Mucosa of descending colon (tissue), 3 donors: ENCODE data around the gene CDKAL1. TPM values are rescaled to one million over a fixed set of nuclear protein-coding genes. Genes with fewer than 3 reads are reported as not detected.

Source experiments
- ATAC-seq: fragments of 200-7000 bp; cut with Tn5 transposase; one replicate; pipeline ENCODE4 v1.9.1; 2020; ENCODE audit warnings: mild to moderate bottlenecking, moderate library complexity
- DNase-seq, 3 donors: peaks; one replicate each; pipeline ENCODE4 v3.0.0-alpha.2; 2020
- H3K36me3 ChIP-seq: fragments of 200-600 bp; one replicate; pipeline ENCODE4 v1.8.0; 2021; ENCODE audit warnings: low read depth, mild to moderate bottlenecking
- H3K4me1 ChIP-seq: fragments of 200-600 bp; one replicate; pipeline ENCODE4 v1.8.0; 2021; ENCODE audit warnings: low read depth, mild to moderate bottlenecking
- H3K4me3 ChIP-seq: fragments of 200-600 bp; one replicate; pipeline ENCODE4 v1.8.0; 2021; ENCODE audit warnings: mild to moderate bottlenecking
- H3K9me3 ChIP-seq: fragments of 200-600 bp; one replicate; pipeline ENCODE4 v1.8.0; 2021; ENCODE audit warnings: mild to moderate bottlenecking
- intact Hi-C, 2 donors: fragments of 100-400 bp; cut with DNase I in 1 of 2; cut with micrococcal nuclease in 1 of 2; formaldehyde crosslinking; loops; one replicate each; pipeline versions ENCODE4 v1.11.0 to v1.11.1; 2022; cut with DNase I, micrococcal nuclease
- total RNA-seq, 3 donors: library from RNA; stranded (reverse); fragmentation: NEBNext Ultra II Directional in 2 of 3; extraction: Animal tissue kit (Norgen Biotek cat#: 25700) in 2 of 3; gene quantifications; one replicate each; pipeline versions ENCODE4 v1.2.1 to v1.2.4, GENCODE V29; 2021 to 2023
- TF ChIP-seq, protein P1 (sequence below): fragments of 200-600 bp; IDR thresholded peaks from one replicate; pipeline ENCODE4 v1.8.0; 2022; ENCODE audit warnings: antibody characterized with exemption, mild to moderate bottlenecking
- donor health status: DM: no; HTN: no; CAD: no; lungs with moderate emphysema.
- donor health status: DM: no; HTN: no; CAD: no.
- donor health status: DM: no; HTN: yes; CAD: no.

CDKAL1 gene
- total RNA-seq, 3 donors from 2014 or later = 13.4 to 15.5 (median 15.3) TPM

DNA sequence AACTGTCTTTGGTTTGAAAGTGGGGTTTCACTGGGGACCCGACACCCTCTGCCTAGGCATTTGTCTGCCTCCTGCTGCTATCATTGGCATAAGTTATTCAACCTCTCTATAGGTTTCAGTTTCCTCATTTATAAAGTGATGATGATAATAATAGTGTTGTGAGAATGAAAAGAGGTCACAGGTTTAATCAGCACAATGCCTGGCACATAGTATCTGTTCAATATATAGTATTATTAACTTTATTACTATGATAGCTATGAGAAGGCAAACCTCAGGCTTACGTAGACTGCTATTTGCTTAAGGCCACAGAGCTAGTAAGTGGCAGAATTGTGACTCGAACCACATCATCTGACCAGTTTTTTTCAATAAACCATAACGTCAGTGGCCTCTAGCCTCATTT lies 256.8 kb downstream of the CDKAL1 start:
- Histone ChIP-seq H3K4me3 (no peak overlapping the region), H3K4me1 (no peaks in the 10 kb centered on the region), H3K9me3 (no peaks in the 10 kb centered on the region), H3K36me3 (no peaks in the 10 kb centered on the region)
- ATAC-seq (no peak), DNase-seq (no peak)
- TF ChIP-seq, protein P1, sequence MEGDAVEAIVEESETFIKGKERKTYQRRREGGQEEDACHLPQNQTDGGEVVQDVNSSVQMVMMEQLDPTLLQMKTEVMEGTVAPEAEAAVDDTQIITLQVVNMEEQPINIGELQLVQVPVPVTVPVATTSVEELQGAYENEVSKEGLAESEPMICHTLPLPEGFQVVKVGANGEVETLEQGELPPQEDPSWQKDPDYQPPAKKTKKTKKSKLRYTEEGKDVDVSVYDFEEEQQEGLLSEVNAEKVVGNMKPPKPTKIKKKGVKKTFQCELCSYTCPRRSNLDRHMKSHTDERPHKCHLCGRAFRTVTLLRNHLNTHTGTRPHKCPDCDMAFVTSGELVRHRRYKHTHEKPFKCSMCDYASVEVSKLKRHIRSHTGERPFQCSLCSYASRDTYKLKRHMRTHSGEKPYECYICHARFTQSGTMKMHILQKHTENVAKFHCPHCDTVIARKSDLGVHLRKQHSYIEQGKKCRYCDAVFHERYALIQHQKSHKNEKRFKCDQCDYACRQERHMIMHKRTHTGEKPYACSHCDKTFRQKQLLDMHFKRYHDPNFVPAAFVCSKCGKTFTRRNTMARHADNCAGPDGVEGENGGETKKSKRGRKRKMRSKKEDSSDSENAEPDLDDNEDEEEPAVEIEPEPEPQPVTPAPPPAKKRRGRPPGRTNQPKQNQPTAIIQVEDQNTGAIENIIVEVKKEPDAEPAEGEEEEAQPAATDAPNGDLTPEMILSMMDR = no peak
- intact Hi-C loops = no loop called here

DNA sequence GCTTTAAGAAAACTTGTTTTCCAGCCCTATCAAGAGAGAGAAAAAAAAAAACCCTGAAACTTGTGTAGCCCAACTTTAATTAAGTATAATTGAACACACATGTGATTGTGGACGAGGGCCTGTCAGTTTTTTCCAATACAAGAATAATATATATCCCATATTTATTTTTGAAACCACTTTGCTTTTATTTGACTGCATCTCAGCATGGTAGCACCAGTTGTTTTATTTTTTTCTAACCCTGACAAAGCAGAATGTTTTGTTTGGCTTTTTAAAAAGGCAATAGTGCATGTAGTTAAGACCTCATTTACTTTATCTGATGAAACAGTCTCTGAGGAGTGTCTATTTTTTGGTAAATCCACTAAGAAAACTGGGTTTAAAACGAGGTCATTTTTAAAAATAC lies 257.7 kb downstream of the CDKAL1 start:
- Histone ChIP-seq H3K36me3 (no peaks in the 10 kb centered on the region), H3K4me3 (no peak overlapping the region), H3K9me3 (no peaks in the 10 kb centered on the region), H3K4me1 (no peaks in the 10 kb centered on the region)
- TF ChIP-seq, protein P1 = no peak
- intact Hi-C loops = no loop called here
- ATAC-seq (no peak), DNase-seq (no peak)

DNA sequence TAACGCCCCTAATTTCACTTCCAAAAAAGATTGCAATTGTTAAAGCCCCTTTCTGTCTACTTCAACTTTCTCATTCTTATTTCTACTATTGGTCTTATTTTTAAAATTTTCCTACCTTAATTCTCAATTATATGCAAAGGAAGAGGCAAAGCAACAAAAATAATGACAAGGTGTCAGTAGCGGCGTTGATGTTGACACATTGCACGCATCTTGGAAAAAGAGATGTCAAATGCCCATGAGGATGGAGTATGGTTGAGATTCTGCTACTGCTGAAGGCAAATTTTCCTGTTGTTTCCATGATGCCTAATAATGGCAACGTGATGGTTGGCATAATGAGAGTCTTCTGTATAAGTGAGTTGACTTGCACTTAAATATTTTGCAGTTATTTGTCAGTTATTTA lies 258.9 kb downstream of the CDKAL1 start:
- H3K9me3 ChIP-seq = no peaks in the 10 kb centered on the region
- TF ChIP-seq, protein P1 = no peak
- DNase-seq (no peak), ATAC-seq (no peak)
- H3K36me3 ChIP-seq = no peaks in the 10 kb centered on the region
- no peaks in the 10 kb centered on the region for H3K4me1 ChIP-seq
- intact Hi-C loops = no loop called here
- H3K4me3 ChIP-seq = no peak overlapping the region

DNA sequence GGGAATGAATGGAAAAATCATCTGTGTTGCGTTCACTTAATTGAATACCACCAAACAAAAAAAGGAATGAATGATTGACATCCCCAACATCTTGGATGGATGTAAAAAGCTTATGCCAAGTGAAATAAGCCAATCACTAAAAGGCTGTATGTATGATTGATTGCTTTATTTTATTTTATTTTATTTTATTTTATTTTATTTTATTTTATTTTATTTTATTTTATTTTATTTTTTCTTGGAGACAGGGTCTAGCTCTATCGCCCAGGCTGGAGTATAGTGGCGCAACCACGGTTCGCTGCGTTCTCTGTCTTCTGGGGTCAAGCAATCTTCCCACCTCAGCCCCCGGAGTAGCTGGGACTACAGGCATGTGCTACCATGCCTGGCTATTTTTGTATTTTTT lies 263.3 kb downstream of the CDKAL1 start:
- Histone ChIP-seq H3K4me1 (no peaks in the 10 kb centered on the region), H3K36me3 (no peaks in the 10 kb centered on the region), H3K4me3 (no peak overlapping the region), H3K9me3 (no peaks in the 10 kb centered on the region)
- no peak for ATAC-seq
- TF ChIP-seq, protein P1 = no peak
- DNase-seq = no peak
- intact Hi-C loops = no loop called here

DNA sequence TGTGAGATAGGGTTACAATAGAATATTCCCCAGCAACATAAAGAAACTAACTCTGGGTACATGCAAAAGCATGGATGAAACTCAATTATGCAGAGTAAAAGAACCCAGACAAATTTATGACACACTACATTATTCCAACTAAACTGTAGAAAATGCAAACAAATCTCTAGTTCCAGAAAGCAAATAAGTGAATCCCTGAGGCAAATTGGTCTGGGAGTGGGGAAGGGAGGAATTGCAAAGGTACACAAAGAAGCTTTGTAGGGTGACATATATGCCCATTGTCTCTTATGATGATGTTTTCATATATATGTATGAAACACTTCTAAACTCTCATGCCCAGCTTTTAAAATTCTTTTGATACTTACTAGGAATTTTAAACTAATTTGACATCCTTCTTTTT lies 266.0 kb downstream of the CDKAL1 start:
- no peaks in the 10 kb centered on the region for H3K9me3 ChIP-seq
- no peak for ATAC-seq
- TF ChIP-seq, protein P1 = no peak
- DNase-seq = no peak
- no peaks in the 10 kb centered on the region for H3K36me3 ChIP-seq
- H3K4me3 ChIP-seq = no peak overlapping the region
- H3K4me1 ChIP-seq = no peaks in the 10 kb centered on the region
- intact Hi-C loops = no loop called here

DNA sequence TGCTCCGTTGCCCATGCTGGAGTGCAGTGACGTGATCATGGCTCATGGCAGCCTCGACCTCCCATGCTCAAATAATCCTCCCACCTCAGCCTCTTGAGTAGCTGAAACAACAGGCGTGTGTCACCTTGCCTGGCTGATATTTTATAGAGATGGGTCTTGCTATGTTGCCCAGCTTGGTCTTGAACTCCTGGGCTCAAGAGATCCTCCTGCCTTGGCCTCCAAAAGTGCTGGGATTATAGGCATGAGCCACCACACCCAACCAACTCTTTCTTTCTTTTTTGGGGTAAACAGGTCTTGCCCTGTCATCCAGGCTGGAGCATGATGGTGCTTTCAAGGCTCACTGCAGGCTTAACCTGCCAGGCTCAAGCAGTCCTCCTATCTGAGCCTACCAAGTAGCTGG lies 266.4 kb downstream of the CDKAL1 start:
- ATAC-seq (no peak), DNase-seq (no peak)
- H3K4me3 ChIP-seq = no peak overlapping the region
- H3K4me1 ChIP-seq = no peaks in the 10 kb centered on the region
- TF ChIP-seq, protein P1 = no peak
- H3K9me3 ChIP-seq = no peaks in the 10 kb centered on the region
- intact Hi-C loops = no loop called here
- H3K36me3 ChIP-seq = no peaks in the 10 kb centered on the region
